H1 (cell line): ENCODE data around the gene CIT. TPM values are rescaled to one million over a fixed set of nuclear protein-coding genes. Genes with fewer than 3 reads are reported as not detected.

Experiments used
- CTCF ChIA-PET: fragments of 300-600 bp; sonication (Branson Sonifier 250); formaldehyde crosslinking; loops from one replicate; lab custom pipeline; 2021; ENCODE audit not compliant: partially characterized antibody; lab: Charles Lee
- POLR2A ChIA-PET: fragments of 300-600 bp; sonication (Branson Sonifier 250); formaldehyde crosslinking; loops from one replicate; lab custom pipeline; 2021; ENCODE audit warnings: inconsistent platforms; ENCODE audit not compliant: partially characterized antibody; lab: Charles Lee
- DNase-seq, 2 experiments: peaks; one replicate each; pipeline versions ENCODE4 v3.0.0 to v3.0.0-alpha.2; 2010 to 2022; ENCODE audit warnings: low spot score in 2 of 2, low read depth in 1 of 2, mixed read lengths in 1 of 2
- FAIRE-seq: peaks from 2 replicates; lab custom pipeline; 2011; peaks lifted over from hg19 to GRCh38; lab: Jason Lieb, UNC
- H2AFZ ChIP-seq: 2 replicates; pipeline ENCODE4 v1.8.1; 2012; ENCODE audit warnings: low read length, inconsistent platforms
- H2AK5ac ChIP-seq: 2 replicates; pipeline ENCODE4 v1.6.1; 2013; ENCODE audit warnings: low read depth, low read length
- H2BK120ac ChIP-seq: replicated peaks from 2 replicates; pipeline ENCODE3; 2013; ENCODE audit warnings: low read depth, low read length, inconsistent platforms
- H2BK12ac ChIP-seq: 2 replicates; pipeline ENCODE4 v1.6.1; 2013; ENCODE audit warnings: low read depth, low read length
- H2BK15ac ChIP-seq: 2 replicates; pipeline ENCODE4 v1.6.1; 2013; ENCODE audit warnings: low read length
- H2BK20ac ChIP-seq: 2 replicates; pipeline ENCODE4 v1.6.1; 2013; ENCODE audit warnings: low read length
- H2BK5ac ChIP-seq: 2 replicates; pipeline ENCODE4 v1.6.1; 2013; ENCODE audit warnings: low read depth, low read length
- H3K14ac ChIP-seq: 2 replicates; pipeline ENCODE4 v1.6.1; 2013; ENCODE audit warnings: inconsistent platforms; ENCODE audit not compliant: insufficient read length
- H3K18ac ChIP-seq: 2 replicates; pipeline ENCODE4 v1.6.1; 2013; ENCODE audit warnings: low read length; ENCODE audit errors: extremely low read depth
- H3K23ac ChIP-seq: 2 replicates; pipeline ENCODE4 v1.6.1; 2013; ENCODE audit warnings: inconsistent platforms; ENCODE audit not compliant: insufficient read length
- H3K23me2 ChIP-seq: 2 replicates; pipeline ENCODE4 v1.6.1; 2013; ENCODE audit warnings: low read depth, low read length
- H3K27ac ChIP-seq: 2 replicates; pipeline ENCODE4 v1.6.1; 2011; ENCODE audit warnings: low read depth, low read length, inconsistent platforms
- H3K27me3 ChIP-seq, 4 experiments: replicated peaks in 1 of 4; 1 replicate in 1 of 4; 2 replicates in 3 of 4; pipeline versions ENCODE4 v1.6.1 to v1.8.1; 2011 to 2013; ENCODE audit warnings: low read length in 3 of 4, mild to moderate bottlenecking in 3 of 4, inconsistent platforms in 2 of 4, mixed read lengths in 2 of 4, moderate library complexity in 1 of 4; ENCODE audit not compliant: control insufficient read depth in 3 of 4, insufficient read depth in 3 of 4; ENCODE audit errors: extremely low read depth in 1 of 4
- H3K36me3 ChIP-seq, 4 experiments: 2 replicates each; pipeline versions ENCODE4 v1.6.1 to v1.8.1; 2011 to 2013; ENCODE audit warnings: mild to moderate bottlenecking in 4 of 4, low read length in 3 of 4, moderate library complexity in 2 of 4, control low read depth in 1 of 4, inconsistent platforms in 1 of 4; ENCODE audit not compliant: insufficient read depth in 4 of 4, control insufficient read depth in 2 of 4
- H3K4ac ChIP-seq: replicated peaks from 2 replicates; pipeline ENCODE3; 2013; ENCODE audit warnings: low read length, low read depth, mixed read lengths, inconsistent platforms; ENCODE audit not compliant: insufficient read length
- H3K4me1 ChIP-seq, 4 experiments: replicated peaks in 1 of 4; 1 replicate in 1 of 4; 2 replicates in 3 of 4; pipeline versions ENCODE4 v1.6.1 to v1.8.1; 2011 to 2013; ENCODE audit warnings: low read length in 3 of 4, inconsistent platforms in 2 of 4, mixed read lengths in 1 of 4; ENCODE audit not compliant: insufficient read depth in 4 of 4, control insufficient read depth in 3 of 4
- H3K4me2 ChIP-seq, 2 experiments: 2 replicates each; pipeline versions ENCODE4 v1.6.1 to v1.8.1; 2011 to 2013; ENCODE audit warnings: low read depth in 2 of 2, low read length in 2 of 2, control low read depth in 1 of 2, inconsistent platforms in 1 of 2, mild to moderate bottlenecking in 1 of 2; ENCODE audit not compliant: insufficient read depth in 1 of 2
- H3K4me3 ChIP-seq, 4 experiments: fragments of 200-600, 300-600 bp in 1 of 4; sonication (generic), shearing (Covaris generic), sonication (Bioruptor Twin) in 1 of 4; 2 replicates each; pipeline versions ENCODE4 v1.5.1 to v1.8.1; 2011 to 2016; ENCODE audit warnings: low read length in 4 of 4, low read depth in 3 of 4, control low read depth in 2 of 4, inconsistent platforms in 2 of 4, mild to moderate bottlenecking in 2 of 4, mixed read lengths in 1 of 4, moderate library complexity in 1 of 4; ENCODE audit not compliant: insufficient read depth in 2 of 4; ENCODE audit errors: extremely low read depth in 1 of 4
- H3K56ac ChIP-seq: replicated peaks from 2 replicates; pipeline ENCODE3; 2013; ENCODE audit warnings: low read depth, mild to moderate bottlenecking, mixed read lengths, low read length, inconsistent platforms; ENCODE audit not compliant: insufficient read length
- H3K79me1 ChIP-seq: 2 replicates; pipeline ENCODE4 v1.6.1; 2013; ENCODE audit warnings: low read depth, low read length, control low read depth
- H3K79me2 ChIP-seq, 2 experiments: 2 replicates each; pipeline versions ENCODE4 v1.6.1 to v1.8.1; 2012 to 2013; ENCODE audit warnings: low read length in 2 of 2, mild to moderate bottlenecking in 2 of 2, inconsistent platforms in 1 of 2; ENCODE audit not compliant: insufficient read depth in 2 of 2, control insufficient read depth in 1 of 2
- H3K9ac ChIP-seq, 4 experiments: replicated peaks in 1 of 4; 1 replicate in 1 of 4; 2 replicates in 3 of 4; pipeline versions ENCODE4 v1.6.1 to v1.8.1; 2011 to 2013; ENCODE audit warnings: low read depth in 3 of 4, low read length in 3 of 4, control low read depth in 2 of 4, mild to moderate bottlenecking in 2 of 4, moderate library complexity in 2 of 4, inconsistent platforms in 1 of 4; ENCODE audit errors: extremely low read depth in 1 of 4
- H3K9me3 ChIP-seq, 2 experiments: 2 replicates each; pipeline versions ENCODE4 v1.6.1 to v1.8.1; 2012 to 2013; ENCODE audit warnings: mild to moderate bottlenecking in 2 of 2, moderate library complexity in 2 of 2, control low read depth in 1 of 2, inconsistent platforms in 1 of 2, low read depth in 1 of 2, low read length in 1 of 2, mixed read lengths in 1 of 2; ENCODE audit not compliant: insufficient read depth in 2 of 2
- H4K20me1 ChIP-seq, 2 experiments: replicated peaks in 1 of 2; 2 replicates each; pipeline versions ENCODE3 to v1.8.1; 2011 to 2013; ENCODE audit warnings: inconsistent platforms in 2 of 2, low read length in 2 of 2, mild to moderate bottlenecking in 1 of 2; ENCODE audit not compliant: insufficient read depth in 2 of 2, control insufficient read depth in 1 of 2
- H4K5ac ChIP-seq: 2 replicates; pipeline ENCODE4 v1.6.1; 2013; ENCODE audit warnings: low read length, low read depth, mixed read lengths, inconsistent platforms; ENCODE audit not compliant: insufficient read length
- H4K8ac ChIP-seq: 2 replicates; pipeline ENCODE4 v1.8.0; 2013; ENCODE audit warnings: mild to moderate bottlenecking, moderate library complexity, low read length, inconsistent platforms; ENCODE audit not compliant: insufficient read depth; ENCODE audit errors: extremely low read depth
- H4K91ac ChIP-seq: replicated peaks from 2 replicates; pipeline ENCODE3; 2013; ENCODE audit warnings: low read length, mixed read lengths, inconsistent platforms; ENCODE audit not compliant: insufficient read length
- EGR1 ChIP-seq: IDR thresholded peaks from 2 replicates; pipeline ENCODE4 v1.6.1; 2011; ENCODE audit warnings: low read depth, low read length, borderline replicate concordance
- RXRA ChIP-seq: IDR thresholded peaks from 2 replicates; pipeline ENCODE4 v1.6.1; 2011; ENCODE audit warnings: low read depth, mild to moderate bottlenecking, low read length, moderate library complexity; ENCODE audit not compliant: insufficient read depth
- SP2 ChIP-seq: IDR thresholded peaks from 2 replicates; pipeline ENCODE4 v1.6.1; 2012; ENCODE audit warnings: mild to moderate bottlenecking, low read length, inconsistent platforms
- SRF ChIP-seq: IDR thresholded peaks from 2 replicates; pipeline ENCODE4 v1.6.1; 2011; ENCODE audit warnings: mild to moderate bottlenecking, low read depth, low read length, moderate library complexity
- SUZ12 ChIP-seq: fragments of 200-600 bp; sonication (generic); IDR thresholded peaks from 2 replicates; pipeline ENCODE4 v1.6.1; 2012; ENCODE audit warnings: mild to moderate bottlenecking, inconsistent platforms, low read length, moderate library complexity, mixed read lengths
- WGBS, 2 experiments: shearing (Covaris generic) in 1 of 2; methylation state at CpG; one replicate each; pipeline versions ENCODE4 v1.1.6 to v1.1.7; 2013 to 2015; ENCODE audit warnings: low lambda C conversion rate in 2 of 2, mixed read lengths in 2 of 2, inconsistent platforms in 1 of 2, low coverage in 1 of 2, missing lambda C conversion rate in 1 of 2; ENCODE audit not compliant: insufficient replicate concordance in 2 of 2, insufficient coverage in 1 of 2, insufficient read length in 1 of 2; ENCODE audit errors: extremely low coverage in 1 of 2, missing lambda C conversion rate in 1 of 2; 5-methylcytosine and 5-hydroxymethylcytosine counted together
- polyA plus RNA-seq, 7 experiments: library from polyadenylated mRNA; depleted of rRNA in 3 of 7; stranded (reverse) in 5 of 7; unstranded in 2 of 7; fragments of >200 nt in 5 of 7; fragments of 200-250 nt in 2 of 7; gene quantifications; 1 replicate in 5 of 7; 2 replicates in 1 of 7; 4 replicates in 1 of 7; pipeline versions ENCODE4 v1.2.1 to v1.2.3, GENCODE V29; 2011 to 2013; ENCODE audit warnings: missing spikeins in 2 of 7, mixed read lengths in 2 of 7
- total RNA-seq: library from RNA; stranded (reverse); fragmentation: NEBNext Ultra II Directional; extraction: Animal tissue kit (Norgen Biotek cat#: 25700); gene quantifications from 2 replicates; pipeline ENCODE4 v1.2.1, GENCODE V29; 2021

CIT gene
- total and polyA plus RNA-seq, 2 of the 8 experiments (the other 6 are each of a cell fraction or from before 2014, with no cell fraction given), result 17.1 to 60.9 TPM

DNA sequence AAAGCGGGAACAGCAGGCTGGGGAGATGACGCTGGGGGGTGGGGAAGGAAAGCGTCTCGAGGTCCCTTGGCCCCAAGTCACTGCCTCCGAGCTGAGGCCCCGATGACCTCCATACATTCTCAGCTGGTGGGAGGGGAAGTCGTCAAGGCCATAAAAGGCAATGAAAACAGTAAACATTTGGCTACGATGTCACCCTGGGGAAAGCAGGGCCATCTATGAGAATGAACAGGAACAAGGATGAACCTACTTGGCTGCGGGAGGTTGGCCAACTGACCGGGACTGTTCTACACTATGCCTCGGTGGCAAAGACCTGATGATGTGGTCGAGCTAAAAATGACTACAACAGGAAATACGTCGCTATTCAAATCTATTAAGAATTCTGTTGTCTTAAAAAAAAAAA, 189.7 kb downstream of the CIT start:
- Histone ChIP-seq H2BK15ac (no peak overlapping the region), H2BK5ac (no peak overlapping the region), H3K27me3 (no peaks in the 10 kb centered on the region), H3K9me3 (no peaks in the 10 kb centered on the region; a peak in 1 of 4 replicates), H3K36me3 (peaks cover 6 to 24% (median 9%) of the 10 kb centered on the region in 4 experiments; a peak in 7 of 8 replicates), H3K4me2 (no peak overlapping the region), H4K5ac (no peak overlapping the region), H3K18ac (no peak overlapping the region), H4K20me1 (no peaks in the 10 kb centered on the region), H3K79me1 (no peaks in the 10 kb centered on the region; the same call in 1 of the 2 replicates), H4K91ac (no peak overlapping the region), H3K23me2 (no peaks in the 10 kb centered on the region), H3K79me2 (no peaks in the 10 kb centered on the region), H2BK20ac (no peak overlapping the region), H3K9ac (no peak overlapping the region), H3K23ac (no peak overlapping the region), H3K4me3 (no peak overlapping the region), H2AFZ (no peak overlapping the region), H3K56ac (no peak overlapping the region), H3K4me1 (no peaks in the 10 kb centered on the region), H2BK12ac (no peak overlapping the region), H3K4ac (no peak overlapping the region), H2AK5ac (no peak overlapping the region)
- WGBS, 2 experiments, result 87% methylated on average over 14 of the region's 14 CpGs; no CpG with 5 or more reads in 1 of the 2 experiments
- ChIA-PET CTCF (interaction anchor here (0.6 kb wide), 1 partner anchor 140 kb away, joined by 3 read pairs; no protein-coding TSS in a partner anchor), POLR2A (no interaction called here)
- FAIRE-seq, result no peak
- TF ChIP-seq SUZ12, result no peak
- TF ChIP-seq SRF, result peak; percentile 65; the same call in 1 of the 2 replicates
- TF ChIP-seq RXRA, result no peak
- no peak for TF ChIP-seq SP2
- TF ChIP-seq EGR1, result no peak
- TF ChIP-seq, all 59 proteins: peak for 1
- DNase-seq, result no peak
- Histone ChIP-seq H2BK120ac (no peak overlapping the region), H3K27ac (no peak overlapping the region), H4K8ac (no peak overlapping the region), H3K14ac (no peak overlapping the region)
